MM.1S (cell line): ENCODE results near the gene SPOP.

ENCODE experiments used
- DNase-seq: peaks from one replicate; pipeline ENCODE4 v3.0.0-alpha.2; 2015
- H2AFZ ChIP-seq: fragments of 300-600 bp; sonication (generic); 2 replicates; pipeline ENCODE4 v1.6.0; 2016; ENCODE audit warnings: antibody characterized with exemption, low read length
- H3F3A ChIP-seq: fragments of 300-600 bp; sonication (generic); 2 replicates; pipeline ENCODE4 v1.6.1; 2016; ENCODE audit warnings: mild to moderate bottlenecking, antibody characterized with exemption, low read length, moderate library complexity, mixed read lengths; ENCODE audit not compliant: insufficient read depth
- H3K27ac ChIP-seq: fragments of 300-600 bp; sonication (generic); 2 replicates; pipeline ENCODE4 v1.5.1; 2016; ENCODE audit warnings: mild to moderate bottlenecking, low read length
- H3K27me3 ChIP-seq: fragments of 300-600 bp; sonication (generic); replicated peaks from 2 replicates; pipeline ENCODE4 v1.6.0; 2016; ENCODE audit warnings: low read length; ENCODE audit not compliant: insufficient read depth
- H3K36me3 ChIP-seq: fragments of 300-600 bp; sonication (generic); replicated peaks from 2 replicates; pipeline ENCODE4 v1.6.1; 2016; ENCODE audit warnings: mild to moderate bottlenecking, low read length, mixed read lengths; ENCODE audit not compliant: insufficient read depth
- H3K4me1 ChIP-seq: fragments of 300-600 bp; sonication (generic); 2 replicates; pipeline ENCODE4 v1.6.1; 2016; ENCODE audit warnings: low read length, mixed read lengths
- H3K4me2 ChIP-seq: fragments of 300-600 bp; sonication (generic); 2 replicates; pipeline ENCODE4 v1.6.0; 2016; ENCODE audit warnings: low read depth, low read length
- H3K4me3 ChIP-seq: fragments of 300-600 bp; sonication (generic); 2 replicates; pipeline ENCODE4 v1.5.1; 2016; ENCODE audit warnings: low read length, mixed read lengths
- H3K79me2 ChIP-seq: fragments of 300-600 bp; sonication (generic); 2 replicates; pipeline ENCODE4 v1.6.1; 2016; ENCODE audit warnings: mixed run types, low read length, mixed read lengths
- H3K9ac ChIP-seq: fragments of 300-600 bp; sonication (generic); 2 replicates; pipeline ENCODE4 v1.6.1; 2016; ENCODE audit warnings: low read length, mixed read lengths
- H3K9me2 ChIP-seq: fragments of 300-600 bp; sonication (generic); replicated peaks from 2 replicates; pipeline ENCODE4 v1.6.1; 2016; ENCODE audit warnings: mild to moderate bottlenecking, low read length, mixed read lengths; ENCODE audit not compliant: insufficient read depth
- H3K9me3 ChIP-seq: fragments of 300-600 bp; sonication (generic); replicated peaks from 2 replicates; pipeline ENCODE4 v1.6.1; 2016; ENCODE audit warnings: mild to moderate bottlenecking, low read length, mixed read lengths; ENCODE audit not compliant: insufficient read depth
- H4K20me1 ChIP-seq: fragments of 300-600 bp; sonication (generic); 2 replicates; pipeline ENCODE4 v1.6.1; 2016; ENCODE audit warnings: mild to moderate bottlenecking, low read length, moderate library complexity, mixed read lengths; ENCODE audit not compliant: insufficient read depth
- EZH2 ChIP-seq: fragments of 300-600 bp; sonication (generic); optimal IDR thresholded peaks from 2 replicates; pipeline ENCODE3; 2017; ENCODE audit warnings: low read depth, mild to moderate bottlenecking, antibody characterized with exemption, low read length, mixed read lengths
- EZH2phosphoT487 ChIP-seq: fragments of 300-600 bp; sonication (generic); IDR thresholded peaks from 2 replicates; pipeline ENCODE4 v1.6.1; 2018; ENCODE audit warnings: antibody characterized with exemption, low read length
- TF ChIP-seq, protein P1 (sequence below): fragments of 300-600 bp; sonication (generic); IDR thresholded peaks from 2 replicates; pipeline ENCODE4 v1.5.1; 2016; ENCODE audit warnings: antibody characterized with exemption, low read length, mixed read lengths

The SPOP gene

DNA sequence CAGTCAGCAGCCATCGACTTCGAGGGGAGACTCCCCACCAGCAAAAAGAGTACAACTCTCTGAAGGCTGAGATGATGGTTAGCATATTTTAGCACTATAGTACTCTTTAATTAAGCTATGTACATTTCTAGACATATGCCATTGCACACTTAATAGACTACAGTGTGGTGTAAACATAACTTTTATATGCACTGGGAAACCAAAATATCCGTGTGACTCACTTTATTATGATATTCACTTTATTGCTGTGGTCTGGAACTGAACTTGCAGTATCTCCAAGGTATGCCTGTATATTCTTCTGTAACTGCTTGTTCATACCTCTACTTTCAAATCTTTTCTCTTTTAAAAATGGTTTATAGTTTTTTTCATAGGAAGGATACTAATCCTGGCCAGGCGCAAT lies 113.3 kb downstream of the SPOP start:
- H3K9me2 ChIP-seq = no peaks in the 10 kb centered on the region
- no peaks in the 10 kb centered on the region for H3K36me3 ChIP-seq
- no peak overlapping the region for H3K4me2 ChIP-seq
- peaks cover 3% of the 10 kb centered on the region for H3F3A ChIP-seq
- no peaks in the 10 kb centered on the region for H3K4me1 ChIP-seq
- H3K9me3 ChIP-seq = no peaks in the 10 kb centered on the region
- H4K20me1 ChIP-seq = no peaks in the 10 kb centered on the region
- no peak overlapping the region for H3K4me3 ChIP-seq
- no peak overlapping the region for H3K9ac ChIP-seq
- no peak for TF ChIP-seq EZH2
- TF ChIP-seq EZH2phosphoT487 = no peak
- TF ChIP-seq, protein P1, sequence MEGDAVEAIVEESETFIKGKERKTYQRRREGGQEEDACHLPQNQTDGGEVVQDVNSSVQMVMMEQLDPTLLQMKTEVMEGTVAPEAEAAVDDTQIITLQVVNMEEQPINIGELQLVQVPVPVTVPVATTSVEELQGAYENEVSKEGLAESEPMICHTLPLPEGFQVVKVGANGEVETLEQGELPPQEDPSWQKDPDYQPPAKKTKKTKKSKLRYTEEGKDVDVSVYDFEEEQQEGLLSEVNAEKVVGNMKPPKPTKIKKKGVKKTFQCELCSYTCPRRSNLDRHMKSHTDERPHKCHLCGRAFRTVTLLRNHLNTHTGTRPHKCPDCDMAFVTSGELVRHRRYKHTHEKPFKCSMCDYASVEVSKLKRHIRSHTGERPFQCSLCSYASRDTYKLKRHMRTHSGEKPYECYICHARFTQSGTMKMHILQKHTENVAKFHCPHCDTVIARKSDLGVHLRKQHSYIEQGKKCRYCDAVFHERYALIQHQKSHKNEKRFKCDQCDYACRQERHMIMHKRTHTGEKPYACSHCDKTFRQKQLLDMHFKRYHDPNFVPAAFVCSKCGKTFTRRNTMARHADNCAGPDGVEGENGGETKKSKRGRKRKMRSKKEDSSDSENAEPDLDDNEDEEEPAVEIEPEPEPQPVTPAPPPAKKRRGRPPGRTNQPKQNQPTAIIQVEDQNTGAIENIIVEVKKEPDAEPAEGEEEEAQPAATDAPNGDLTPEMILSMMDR = no peak
- no peak overlapping the region for H2AFZ ChIP-seq
- H3K27ac ChIP-seq = no peak overlapping the region
- H3K27me3 ChIP-seq = peaks cover 51% of the 10 kb centered on the region
- no peaks in the 10 kb centered on the region for H3K79me2 ChIP-seq
- no peak for DNase-seq

DNA sequence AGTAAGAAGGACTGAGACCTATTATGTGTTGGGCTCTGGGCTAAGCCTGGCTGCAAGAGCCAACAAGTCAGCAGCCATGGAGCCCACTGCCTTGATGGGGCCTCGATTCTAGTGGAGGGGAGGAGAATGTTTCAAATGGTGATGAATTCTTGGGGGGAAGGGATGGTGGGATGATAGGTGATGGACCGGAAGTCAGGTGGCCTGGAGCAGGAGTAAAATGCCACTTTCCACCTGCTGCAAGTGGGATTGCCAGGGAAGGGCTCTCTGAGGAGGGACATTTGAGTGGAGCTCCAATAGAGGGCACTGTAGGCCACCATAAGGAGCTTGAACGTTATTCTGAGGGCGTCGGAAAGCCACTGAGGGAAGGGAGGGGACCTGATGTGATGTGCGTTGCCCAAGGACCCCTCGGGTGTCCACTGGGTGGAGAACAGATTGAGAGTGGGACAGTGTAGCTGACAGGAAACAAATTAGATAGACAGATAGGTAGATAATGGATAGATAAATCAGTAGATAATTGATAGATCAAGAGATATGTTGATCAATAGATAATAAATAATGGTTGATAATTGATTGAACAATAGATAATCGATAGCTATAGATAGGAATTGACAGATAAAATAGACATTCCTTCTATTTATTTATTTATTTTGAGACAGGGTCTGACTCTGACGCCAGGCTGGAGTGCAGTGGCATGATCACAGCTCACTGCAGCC lies 120.4 kb downstream of the SPOP start:
- Histone ChIP-seq H3K9ac (no peak overlapping the region), H3K4me1 (no peaks in the 10 kb centered on the region), H3F3A (no peaks in the 10 kb centered on the region), H3K4me2 (no peak overlapping the region), H2AFZ (no peak overlapping the region), H3K4me3 (no peak overlapping the region), H3K9me2 (no peaks in the 10 kb centered on the region), H3K79me2 (no peaks in the 10 kb centered on the region), H4K20me1 (no peaks in the 10 kb centered on the region), H3K9me3 (no peaks in the 10 kb centered on the region), H3K36me3 (no peaks in the 10 kb centered on the region), H3K27me3 (peaks cover 17% of the 10 kb centered on the region), H3K27ac (no peak overlapping the region)
- DNase-seq = peak; percentile 56
- TF ChIP-seq, protein P1 = peak; percentile 76
- TF ChIP-seq EZH2phosphoT487 (no peak), EZH2 (no peak)

DNA sequence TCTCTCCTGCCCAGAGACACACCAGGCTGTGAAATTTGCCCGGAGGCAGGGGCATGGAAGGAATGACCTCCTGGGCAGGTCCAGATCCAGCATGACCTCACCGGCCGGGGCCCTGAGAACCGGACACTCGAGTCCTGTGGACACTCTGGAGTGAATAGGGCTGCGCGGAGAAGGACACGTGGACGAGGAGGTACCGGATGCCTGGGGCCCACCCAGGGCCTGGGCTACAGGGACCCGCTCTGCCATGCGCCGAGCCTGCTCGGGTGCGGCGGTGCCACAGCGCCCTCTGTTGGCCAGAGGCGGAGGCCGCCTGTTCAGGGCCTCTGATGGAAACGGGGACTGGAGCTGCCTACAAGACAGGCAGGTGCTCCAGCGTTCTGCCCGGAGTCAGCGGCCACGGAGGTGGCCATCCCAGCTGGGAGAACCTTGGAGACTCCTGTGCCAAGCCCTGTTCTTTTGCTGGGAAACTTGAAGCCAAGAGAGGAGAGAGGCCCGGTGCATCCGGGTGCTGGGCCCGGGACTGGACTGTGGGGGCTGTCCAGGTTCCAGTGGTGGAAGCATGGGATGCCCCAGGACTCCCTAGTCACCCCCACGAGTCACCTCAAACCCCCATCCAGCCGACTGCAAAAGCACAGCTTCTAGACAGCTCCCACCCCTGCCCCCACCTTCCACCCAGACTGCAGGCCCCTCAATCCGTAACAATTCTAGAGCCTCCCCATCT lies 121.5 kb downstream of the SPOP start:
- no peaks in the 10 kb centered on the region for H3K4me1 ChIP-seq
- no peaks in the 10 kb centered on the region for H4K20me1 ChIP-seq
- no peak for TF ChIP-seq EZH2phosphoT487
- TF ChIP-seq, protein P1 = peak; percentile 99
- no peak for TF ChIP-seq EZH2
- peak; percentile 64 for DNase-seq
- no peaks in the 10 kb centered on the region for H3K9me3 ChIP-seq
- no peaks in the 10 kb centered on the region for H3K79me2 ChIP-seq
- H3K9ac ChIP-seq = no peak overlapping the region; the same call in 1 of the 2 replicates
- peak overlapping the region; percentile 31; the same call in 1 of the 2 replicates for H3K4me3 ChIP-seq
- no peaks in the 10 kb centered on the region for H3F3A ChIP-seq
- H3K27ac ChIP-seq = no peak overlapping the region
- H2AFZ ChIP-seq = peak overlapping the region; percentile 62
- no peaks in the 10 kb centered on the region for H3K9me2 ChIP-seq
- H3K27me3 ChIP-seq = peaks cover 8% of the 10 kb centered on the region; the same call in 1 of the 2 replicates
- H3K4me2 ChIP-seq = peak overlapping the region; percentile 81
- H3K36me3 ChIP-seq = no peaks in the 10 kb centered on the region
